H9 (cell line): ENCODE measurements around the gene EEF1AKMT3. TPM values are rescaled to one million over a fixed set of nuclear protein-coding genes. Genes with fewer than 3 reads are reported as not detected.

Experiments used
- DNase-seq: peaks from one replicate; pipeline ENCODE4 v3.0.0-alpha.2; 2017
- H2AFZ ChIP-seq: one replicate; pipeline ENCODE4 v1.6.1; 2013; ENCODE audit warnings: mild to moderate bottlenecking, low read length, control low read depth, moderate library complexity
- H2AK5ac ChIP-seq: 2 replicates; pipeline ENCODE4 v1.6.1; 2013; ENCODE audit warnings: low read length, control low read depth, mixed read lengths; ENCODE audit not compliant: insufficient read length
- H2BK120ac ChIP-seq: one replicate; pipeline ENCODE4 v1.6.1; 2013; ENCODE audit warnings: low read depth, mild to moderate bottlenecking, low read length, control low read depth, inconsistent platforms; ENCODE audit not compliant: poor library complexity, severe bottlenecking
- H2BK12ac ChIP-seq: 2 replicates; pipeline ENCODE4 v1.6.1; 2013; ENCODE audit warnings: low read length, control low read depth, mixed read lengths, low read depth; ENCODE audit not compliant: insufficient read length
- H2BK15ac ChIP-seq: 2 replicates; pipeline ENCODE4 v1.6.1; 2013; ENCODE audit warnings: low read depth, low read length, control low read depth
- H2BK20ac ChIP-seq: one replicate; pipeline ENCODE4 v1.6.1; 2013; ENCODE audit warnings: low read depth, mild to moderate bottlenecking, low read length, control low read depth, inconsistent platforms; ENCODE audit not compliant: poor library complexity, severe bottlenecking
- H2BK5ac ChIP-seq: 2 replicates; pipeline ENCODE4 v1.6.1; 2013; ENCODE audit warnings: low read length, control low read depth, mixed read lengths; ENCODE audit not compliant: insufficient read length
- H3K14ac ChIP-seq: 2 replicates; pipeline ENCODE4 v1.6.1; 2013; ENCODE audit warnings: low read length, control low read depth; ENCODE audit not compliant: insufficient read depth
- H3K18ac ChIP-seq: 2 replicates; pipeline ENCODE4 v1.6.1; 2013; ENCODE audit warnings: low read depth, mild to moderate bottlenecking, mixed read lengths, low read length, control low read depth; ENCODE audit not compliant: insufficient read length
- H3K23ac ChIP-seq: 2 replicates; pipeline ENCODE4 v1.6.1; 2013; ENCODE audit warnings: low read length, control low read depth, mixed read lengths, low read depth; ENCODE audit not compliant: insufficient read length
- H3K23me2 ChIP-seq: 2 replicates; pipeline ENCODE4 v1.6.1; 2013; ENCODE audit warnings: low read depth, mild to moderate bottlenecking, mixed read lengths, low read length, control low read depth; ENCODE audit not compliant: insufficient read length, poor library complexity, severe bottlenecking
- H3K27ac ChIP-seq: 2 replicates; pipeline ENCODE4 v1.5.1; 2013; ENCODE audit warnings: low read length, control low read depth, mixed read lengths, low read depth; ENCODE audit not compliant: insufficient read length
- H3K27me3 ChIP-seq: 2 replicates; pipeline ENCODE4 v1.6.1; 2013; ENCODE audit warnings: low read length, control low read depth, inconsistent platforms; ENCODE audit not compliant: insufficient read depth
- H3K4ac ChIP-seq: 2 replicates; pipeline ENCODE4 v1.6.1; 2013; ENCODE audit warnings: low read depth, mild to moderate bottlenecking, control low read depth, inconsistent platforms, low read length, moderate library complexity
- H3K4me1 ChIP-seq: 2 replicates; pipeline ENCODE4 v1.6.1; 2013; ENCODE audit warnings: low read length, control low read depth, inconsistent platforms; ENCODE audit not compliant: insufficient read depth
- H3K4me2 ChIP-seq: 2 replicates; pipeline ENCODE4 v1.6.1; 2013; ENCODE audit warnings: low read length, control low read depth, mixed read lengths; ENCODE audit not compliant: insufficient read length, insufficient read depth
- H3K56ac ChIP-seq: 2 replicates; pipeline ENCODE4 v1.6.1; 2013; ENCODE audit warnings: low read depth, mild to moderate bottlenecking, mixed read lengths, low read length, control low read depth; ENCODE audit not compliant: insufficient read length
- H3K79me1 ChIP-seq: 2 replicates; pipeline ENCODE4 v1.6.1; 2013; ENCODE audit warnings: low read depth, mild to moderate bottlenecking, moderate library complexity, low read length, control low read depth, inconsistent platforms; ENCODE audit not compliant: insufficient read depth, poor library complexity, severe bottlenecking
- H3K79me2 ChIP-seq: 2 replicates; pipeline ENCODE4 v1.6.1; 2013; ENCODE audit warnings: low read length, control low read depth, inconsistent platforms; ENCODE audit not compliant: insufficient read depth
- H3K9ac ChIP-seq: 2 replicates; pipeline ENCODE4 v1.6.1; 2013; ENCODE audit warnings: low read length, control low read depth, mixed read lengths; ENCODE audit not compliant: insufficient read length; ENCODE audit errors: extremely low read depth
- H3K9me3 ChIP-seq: one replicate; pipeline ENCODE4 v1.6.1; 2013; ENCODE audit warnings: low read depth, low read length, inconsistent platforms; ENCODE audit not compliant: control insufficient read depth
- H3T11ph ChIP-seq: one replicate; pipeline ENCODE4 v1.6.1; 2013; ENCODE audit warnings: mild to moderate bottlenecking, low read length, control low read depth, inconsistent platforms
- H4K20me1 ChIP-seq: one replicate; pipeline ENCODE4 v1.6.1; 2013; ENCODE audit not compliant: control insufficient read depth, insufficient read length, insufficient read depth
- H4K5ac ChIP-seq: 2 replicates; pipeline ENCODE4 v1.6.1; 2013; ENCODE audit warnings: low read depth, mild to moderate bottlenecking, mixed read lengths, low read length, control low read depth; ENCODE audit not compliant: insufficient read length
- H4K8ac ChIP-seq: replicated peaks from 2 replicates; pipeline ENCODE4 v1.6.1; 2013; ENCODE audit warnings: low read length, control low read depth, mixed read lengths, low read depth; ENCODE audit not compliant: insufficient read length
- H4K91ac ChIP-seq: 2 replicates; pipeline ENCODE4 v1.6.1; 2013; ENCODE audit warnings: low read depth, mild to moderate bottlenecking, moderate library complexity, mixed read lengths, low read length, control low read depth; ENCODE audit not compliant: insufficient read length
- H3K27ac Mint-ChIP-seq, 3 experiments: 2 replicates in 2 of 3; 3 replicates in 1 of 3; pipeline ENCODE4 v1.8.0; 2020 to 2021; ENCODE audit warnings: mixed read lengths in 3 of 3, mild to moderate bottlenecking in 1 of 3, moderate library complexity in 1 of 3
- H3K27me3 Mint-ChIP-seq: 2 replicates; pipeline ENCODE4 v1.8.0; 2021; ENCODE audit warnings: low read depth, mild to moderate bottlenecking, moderate library complexity, mixed read lengths
- H3K36me3 Mint-ChIP-seq, 3 experiments: 2 replicates in 2 of 3; 3 replicates in 1 of 3; pipeline ENCODE4 v1.8.0; 2020 to 2021; ENCODE audit warnings: low read depth in 3 of 3, mixed read lengths in 3 of 3; ENCODE audit not compliant: insufficient read depth in 1 of 3
- H3K4me1 Mint-ChIP-seq, 2 experiments: 2 replicates each; pipeline ENCODE4 v1.8.0; 2020; ENCODE audit warnings: mixed read lengths in 2 of 2
- H3K4me3 Mint-ChIP-seq, 2 experiments: 2 replicates in 1 of 2; 3 replicates in 1 of 2; pipeline ENCODE4 v1.8.0; 2020 to 2021; ENCODE audit warnings: mild to moderate bottlenecking in 2 of 2, mixed read lengths in 2 of 2, moderate library complexity in 1 of 2
- H3K9me3 Mint-ChIP-seq, 2 experiments: 2 replicates in 1 of 2; 3 replicates in 1 of 2; pipeline ENCODE4 v1.8.0; 2020; ENCODE audit warnings: mild to moderate bottlenecking in 2 of 2, mixed read lengths in 2 of 2, moderate library complexity in 1 of 2
- CTCF ChIP-seq: fragments of 200-600 bp; sonication (generic); conservative IDR thresholded peaks from 3 replicates; pipeline ENCODE4 v1.8.0; 2021; ENCODE audit warnings: antibody characterized with exemption, mild to moderate bottlenecking
- WGBS: extraction: QIAGEN DNeasy Blood & Tissue Kit; methylation state at CpG from one replicate; pipeline ENCODE4 v1.1.7; 2013; ENCODE audit warnings: missing lambda C conversion rate, low lambda C conversion rate, mixed read lengths; ENCODE audit not compliant: insufficient read length; ENCODE audit errors: extremely low coverage; 5-methylcytosine and 5-hydroxymethylcytosine counted together
- total RNA-seq: library from RNA; stranded (reverse); gene quantifications from 2 replicates; pipeline ENCODE4 v1.2.1, GENCODE V29; 2021

EEF1AKMT3 gene
- total RNA-seq, 1 experiment from 2014 or later = 2.9 TPM

- no peak overlapping the region for H2BK15ac ChIP-seq
- H2BK12ac ChIP-seq = no peak overlapping the region
- no peak overlapping the region for H2BK5ac ChIP-seq
- no peak overlapping the region for H4K91ac ChIP-seq
- H3T11ph ChIP-seq = no peak overlapping the region
- no peak overlapping the region for H2AFZ ChIP-seq
- no peak overlapping the region for H3K27ac Mint-ChIP-seq
- no peaks in the 10 kb centered on the region; the same call in 1 of the 2 replicates for H3K4me1 ChIP-seq
- no peak overlapping the region for H4K5ac ChIP-seq
- H4K20me1 ChIP-seq = no peaks in the 10 kb centered on the region
- DNase-seq = no peak
- H3K79me1 ChIP-seq = no peaks in the 10 kb centered on the region
- H3K56ac ChIP-seq = no peak overlapping the region
- H2BK20ac ChIP-seq = no peak overlapping the region
- H3K9ac ChIP-seq = no peak overlapping the region
- H3K18ac ChIP-seq = no peak overlapping the region
- no CpG with 5 or more reads among the region's 5 CpGs for WGBS
- H3K79me2 ChIP-seq = no peaks in the 10 kb centered on the region
- H3K36me3 Mint-ChIP-seq = peaks cover 0 to 11% (median 3%) of the 10 kb centered on the region in 3 experiments; a peak in 3 of 7 replicates
- no peaks in the 10 kb centered on the region for H3K27me3 ChIP-seq
- H3K4me1 Mint-ChIP-seq = peaks cover 2 to 3% of the 10 kb centered on the region in 2 experiments; a peak in 3 of 4 replicates
- H3K9me3 Mint-ChIP-seq = no peaks in the 10 kb centered on the region
- H3K9me3 ChIP-seq = no peaks in the 10 kb centered on the region
- H3K27me3 Mint-ChIP-seq = no peaks in the 10 kb centered on the region
- H2AK5ac ChIP-seq = no peak overlapping the region
- no peak overlapping the region for H4K8ac ChIP-seq
- no peak overlapping the region for H3K14ac ChIP-seq
- H3K4me2 ChIP-seq = no peak overlapping the region
- H3K4me3 Mint-ChIP-seq = no peak overlapping the region
- TF ChIP-seq CTCF = no peak
- no peak overlapping the region for H2BK120ac ChIP-seq
- no peak overlapping the region for H3K27ac ChIP-seq
- H3K23ac ChIP-seq = no peak overlapping the region
- H3K23me2 ChIP-seq = no peaks in the 10 kb centered on the region
- H3K4ac ChIP-seq = no peak overlapping the region
Measured at GRCh38 chr12:57808351-57808750, 35.9 kb downstream of the EEF1AKMT3 start.
